ENCODE measurements around the gene PDE8A. TPM values are rescaled to one million over a fixed set of nuclear protein-coding genes. Genes with fewer than 3 reads are reported as not detected.

The PDE8A gene
- total RNA-seq, 1 experiment from 2014 or later = 44.6 TPM

DNA sequence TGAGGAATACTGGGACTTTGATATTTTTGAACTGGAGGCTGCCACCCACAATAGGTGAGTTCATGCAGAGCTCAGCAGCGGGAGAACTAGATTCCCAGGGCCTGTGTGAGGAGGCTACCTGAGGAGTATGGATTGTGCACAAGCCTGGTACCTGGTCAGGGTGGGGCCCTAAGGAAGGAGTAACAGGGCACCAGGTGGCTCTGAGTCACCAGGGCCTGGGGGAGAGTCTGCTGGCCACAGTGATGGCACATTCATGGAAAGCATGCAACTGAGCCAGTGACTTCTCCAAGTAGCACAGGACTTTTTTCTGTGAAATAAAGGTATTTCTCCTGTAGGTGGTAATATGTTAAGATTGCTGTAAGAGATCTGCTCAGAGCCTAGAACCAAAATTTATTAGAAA, 134.4 kb downstream of the PDE8A start:
- DNase-seq (ENCODE audit: extremely low read depth, low read depth) = no peak

DNA sequence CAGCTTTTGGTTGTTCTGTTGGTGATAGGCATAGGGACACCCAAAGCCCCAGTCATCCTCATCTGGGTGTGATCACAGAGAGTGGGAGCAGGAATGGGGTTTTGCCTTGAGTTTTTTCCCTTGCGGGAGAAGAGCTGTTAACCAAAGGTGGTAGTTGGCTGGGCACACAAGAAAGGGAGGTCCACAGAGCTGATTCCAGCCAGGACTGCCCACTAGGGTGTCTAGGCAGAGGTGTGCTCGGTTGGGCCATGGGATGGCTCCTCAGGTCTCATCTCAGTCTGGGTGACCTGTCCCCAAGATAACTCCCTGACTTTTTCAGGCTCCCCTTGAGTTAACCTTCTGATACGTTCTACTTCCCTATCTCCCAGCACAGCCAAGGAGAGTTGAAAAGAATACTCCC, 134.8 kb downstream of the PDE8A start:
- DNase-seq (ENCODE audit: extremely low read depth, low read depth) = no peak

GRCh38 chr15:85116925-85117646, 135.4 kb downstream of the PDE8A start:
- no peak for DNase-seq (ENCODE audit: extremely low read depth, low read depth)

GRCh38 chr15:85118173-85118572, 136.5 kb downstream of the PDE8A start:
- no peak for DNase-seq (ENCODE audit: extremely low read depth, low read depth)

DNA sequence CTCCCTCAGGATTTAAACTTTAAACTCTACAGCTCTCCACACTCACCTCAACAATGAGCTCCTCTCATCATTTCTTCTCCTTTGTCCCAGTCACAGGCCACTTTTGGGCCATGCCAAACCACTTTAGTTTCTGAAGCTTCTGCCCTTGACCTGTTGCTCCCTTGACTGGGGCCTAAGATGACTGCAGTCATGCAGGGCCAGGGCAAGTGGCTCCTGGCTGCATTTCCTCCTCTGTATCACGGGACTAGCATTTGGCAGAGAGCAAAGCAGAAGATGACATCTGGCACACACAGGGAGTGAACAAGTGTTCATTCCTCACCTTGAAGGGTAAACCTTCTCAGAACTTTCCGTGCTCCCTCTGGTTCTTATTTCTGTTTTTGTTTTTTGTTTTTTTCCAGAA, 136.9 kb downstream of the PDE8A start:
- no peak for DNase-seq (ENCODE audit: extremely low read depth, low read depth)

GRCh38 chr15:85120351-85121113, 138.9 kb downstream of the PDE8A start:
- DNase-seq (ENCODE audit: extremely low read depth, low read depth) = no peak

- no peak for DNase-seq (ENCODE audit: extremely low read depth, low read depth)
These were observed 142.5 kb downstream of the PDE8A start for GRCh38 chr15:85124173-85124572.

DNA sequence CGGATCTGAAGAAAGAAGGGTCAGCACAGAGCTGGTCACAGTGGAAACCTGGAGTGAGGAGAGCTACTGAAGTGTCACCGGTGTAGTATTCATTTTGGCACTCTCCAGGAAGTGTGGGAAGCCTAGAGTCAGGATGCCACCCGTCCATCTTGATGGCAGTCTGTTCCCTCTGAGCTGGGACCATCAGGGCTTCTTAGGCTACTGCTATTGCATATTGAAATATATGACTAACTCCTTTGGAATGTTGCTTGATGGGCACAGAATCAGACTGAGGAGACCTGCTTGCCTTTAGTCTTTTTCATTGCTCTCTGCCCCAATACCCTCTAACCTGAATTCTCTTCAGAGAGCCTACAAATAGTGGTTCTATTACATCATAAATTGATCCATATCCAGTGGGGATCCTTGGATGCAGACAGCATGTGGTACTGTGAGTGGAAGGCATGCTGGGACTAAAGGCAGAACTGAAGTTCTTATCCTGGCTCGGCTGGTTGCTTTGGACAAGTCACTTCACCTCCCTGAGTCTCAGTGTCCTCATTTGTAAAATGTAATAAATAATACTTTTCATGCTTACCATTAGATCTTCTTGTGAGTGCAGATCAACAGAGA, 143.5 kb downstream of the PDE8A start:
- no peak for DNase-seq (ENCODE audit: extremely low read depth, low read depth)

DNA sequence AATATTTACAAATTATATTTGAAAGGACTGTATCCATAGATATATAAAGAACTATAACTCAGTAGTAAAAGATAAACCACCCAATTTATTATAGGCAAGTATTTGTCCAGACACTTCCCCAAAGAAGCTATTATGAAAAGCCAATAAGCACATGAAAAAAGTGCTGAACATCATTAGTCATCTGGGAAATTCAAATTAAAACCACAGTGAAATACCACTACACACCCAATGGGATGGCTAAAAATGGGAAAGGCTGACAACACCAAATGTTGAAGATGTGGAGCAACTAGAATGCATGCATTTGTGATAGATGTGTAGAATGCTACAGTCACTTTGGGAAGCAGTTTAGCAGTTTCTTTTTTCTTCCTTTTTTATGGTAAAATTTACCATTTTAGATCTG, 147.0 kb downstream of the PDE8A start:
- DNase-seq (ENCODE audit: extremely low read depth, low read depth) = no peak

GRCh38 chr15:85129881-85130280, 148.2 kb downstream of the PDE8A start:
- DNase-seq (ENCODE audit: extremely low read depth, low read depth) = no peak

- no peak for DNase-seq (ENCODE audit: extremely low read depth, low read depth)
These were observed 150.3 kb downstream of the PDE8A start for GRCh38 chr15:85131915-85132314.

GRCh38 chr15:85133709-85134108, 152.1 kb downstream of the PDE8A start:
- DNase-seq (ENCODE audit: extremely low read depth, low read depth) = no peak

DNA sequence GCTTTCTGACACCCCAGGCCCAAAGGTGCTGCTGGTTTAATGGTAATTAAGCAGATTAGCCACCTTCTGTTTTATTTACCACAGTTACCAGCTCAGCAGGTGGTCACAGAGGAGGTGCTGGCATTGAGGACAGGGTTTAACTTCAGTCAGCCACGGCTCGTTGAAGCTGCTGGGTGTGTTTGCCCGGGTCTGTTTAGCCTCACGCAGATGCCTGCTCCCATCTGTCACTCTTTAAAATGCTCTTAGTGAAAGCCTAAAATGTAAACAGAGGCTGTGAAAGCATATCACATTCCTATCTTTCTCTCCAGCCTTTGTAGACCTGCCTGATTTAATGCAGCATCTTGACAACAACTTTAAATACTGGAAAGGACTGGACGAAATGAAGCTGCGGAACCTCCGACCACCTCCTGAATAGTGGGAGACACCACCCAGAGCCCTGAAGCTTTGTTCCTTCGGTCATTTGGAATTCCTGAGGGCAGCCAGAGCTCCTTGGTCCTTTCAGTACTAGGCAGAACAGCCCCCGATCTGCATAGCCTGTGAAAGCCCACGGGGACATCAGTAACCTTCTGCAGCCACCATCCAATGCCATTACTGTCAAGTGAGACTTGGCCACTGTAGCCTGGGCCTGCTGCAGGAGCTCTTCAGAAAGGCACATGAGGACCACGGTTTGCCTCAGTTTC, 156.0 kb downstream of the PDE8A start:
- no peak for DNase-seq (ENCODE audit: extremely low read depth, low read depth)

DNA sequence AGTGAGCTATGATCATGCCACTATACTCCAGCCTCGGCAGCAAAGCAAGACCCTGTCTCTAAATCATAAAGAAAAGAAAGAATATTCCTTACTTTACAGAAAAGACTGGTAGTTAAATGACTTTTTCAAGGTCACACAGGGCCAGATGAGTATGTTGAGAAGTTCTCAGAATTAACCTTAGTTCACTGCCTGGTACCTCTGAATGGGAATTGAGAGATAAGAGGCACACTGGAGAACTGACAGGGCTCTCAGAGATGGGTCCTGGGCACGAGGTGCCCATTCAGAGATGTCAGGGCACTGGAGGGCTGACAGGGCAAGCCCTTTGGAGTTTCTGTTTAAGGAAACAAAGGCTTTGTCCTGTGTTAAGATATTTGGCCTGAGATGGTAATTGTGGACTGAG, 157.7 kb downstream of the PDE8A start:
- DNase-seq (ENCODE audit: extremely low read depth, low read depth) = no peak

DNA sequence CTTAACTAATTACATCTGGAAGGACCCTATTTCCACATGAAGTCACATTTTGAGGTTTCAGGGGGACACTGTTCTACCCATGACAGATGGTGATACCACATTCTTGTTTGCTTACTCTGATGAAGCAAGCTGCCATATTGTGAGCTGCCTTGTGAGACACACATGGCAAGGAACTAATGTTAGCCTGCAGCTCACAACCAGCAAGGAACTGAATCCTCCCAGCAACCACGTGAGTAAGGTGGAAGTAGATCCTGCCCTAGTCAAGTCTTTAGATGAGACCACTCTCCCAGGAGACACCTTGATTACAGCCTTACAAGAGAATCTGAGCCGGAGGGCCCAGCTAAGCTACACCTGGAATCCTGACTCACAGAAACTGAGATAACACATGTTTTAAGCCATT, 160.1 kb downstream of the PDE8A start:
- DNase-seq (ENCODE audit: extremely low read depth, low read depth) = no peak

GRCh38 chr15:85142312-85142711, 160.7 kb downstream of the PDE8A start:
- DNase-seq (ENCODE audit: extremely low read depth, low read depth) = no peak

- no peak for DNase-seq (ENCODE audit: extremely low read depth, low read depth)
These were observed 167.9 kb downstream of the PDE8A start for GRCh38 chr15:85149465-85150129.

DNA sequence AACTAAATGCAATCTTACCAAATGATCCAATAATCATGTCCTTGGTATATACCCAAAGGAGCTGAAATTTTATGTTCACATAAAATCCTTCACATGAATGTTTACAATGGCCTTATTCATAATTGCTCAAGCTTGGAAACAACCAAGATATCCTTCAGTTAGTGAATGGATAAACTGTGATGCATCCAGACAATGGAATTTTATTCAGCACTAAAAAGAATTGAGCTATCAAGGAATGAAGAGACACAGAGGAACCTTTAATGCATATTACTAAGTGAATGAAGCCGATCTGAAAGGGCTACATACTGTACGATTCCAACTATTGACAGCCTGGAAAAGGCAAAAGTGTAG, 168.4 kb downstream of the PDE8A start:
- DNase-seq (ENCODE audit: extremely low read depth, low read depth) = no peak

GRCh38 chr15:85151145-85151544, 169.5 kb downstream of the PDE8A start:
- DNase-seq (ENCODE audit: extremely low read depth, low read depth) = no peak

GRCh38 chr15:85151861-85152260, 170.2 kb downstream of the PDE8A start:
- DNase-seq (ENCODE audit: extremely low read depth, low read depth) = no peak

GRCh38 chr15:85154061-85154460, 172.4 kb downstream of the PDE8A start:
- no peak for DNase-seq (ENCODE audit: extremely low read depth, low read depth)

All from NCI-H460 (cell line).